HG02852 (cell line): ENCODE measurements around the gene RTN4RL1.

Experiments used
- ATAC-seq: cut with Tn5 transposase; IDR thresholded peaks from one replicate; pipeline ENCODE4 v1.9.1; 2021; ENCODE audit warnings: mild to moderate bottlenecking, moderate library complexity; ENCODE audit not compliant: unreplicated experiment

The RTN4RL1 gene

GRCh38 chr17:2025220-2025621 lies at the start of gene RTN4RL1:
Gene RTN4RL1, minus strand, starts transcription at chr17:2025334. Its CDS starts 469 bp downstream, at chr17:2024865.
- ATAC-seq: no peak

- ATAC-seq: no peak
These were observed 49.8 kb upstream of the RTN4RL1 start for GRCh38 chr17:2074919-2075318.

GRCh38 chr17:2071455-2072281 lies 46.5 kb upstream of the RTN4RL1 start:
- ATAC-seq: no peak

- no peak for ATAC-seq
These were observed 45.9 kb upstream of the RTN4RL1 start for GRCh38 chr17:2071024-2071385.

- ATAC-seq: peak; percentile 68
These were observed 45.3 kb upstream of the RTN4RL1 start for GRCh38 chr17:2070241-2071023.

- no peak for ATAC-seq
These were observed 43.5 kb upstream of the RTN4RL1 start for GRCh38 chr17:2068519-2069051.

GRCh38 chr17:2068031-2068518 lies 42.9 kb upstream of the RTN4RL1 start:
- no peak for ATAC-seq

- ATAC-seq: no peak
These were observed 42.5 kb upstream of the RTN4RL1 start for GRCh38 chr17:2067608-2068024.

- ATAC-seq: no peak
These were observed 42.0 kb upstream of the RTN4RL1 start for GRCh38 chr17:2067048-2067561.

- ATAC-seq: no peak
These were observed 40.8 kb upstream of the RTN4RL1 start for GRCh38 chr17:2065949-2066400.

- no peak for ATAC-seq
These were observed 40.0 kb upstream of the RTN4RL1 start for GRCh38 chr17:2064980-2065785.

- ATAC-seq: no peak
These were observed 39.4 kb upstream of the RTN4RL1 start for GRCh38 chr17:2064520-2064971.

- ATAC-seq: no peak
These were observed 39.0 kb upstream of the RTN4RL1 start for GRCh38 chr17:2064147-2064489.

- ATAC-seq: no peak
These were observed 38.4 kb upstream of the RTN4RL1 start for GRCh38 chr17:2063261-2064146.

- no peak for ATAC-seq
These were observed 37.5 kb upstream of the RTN4RL1 start for GRCh38 chr17:2062571-2063183.

GRCh38 chr17:2061441-2061958 lies 36.4 kb upstream of the RTN4RL1 start:
- no peak for ATAC-seq

- no peak for ATAC-seq
These were observed 35.7 kb upstream of the RTN4RL1 start for GRCh38 chr17:2060681-2061440.

GRCh38 chr17:2060385-2060658 lies 35.2 kb upstream of the RTN4RL1 start:
- no peak for ATAC-seq
